Left hindlimb (tissue), 1 donor: ENCODE results near the gene TEX9.
A peak's percentile ranks its signal among the peaks of the same experiment; 100 is the strongest.

Source experiments
- DNase-seq: peaks from one replicate; pipeline ENCODE4 v3.0.0-alpha.2; 2018

Gene TEX9

GRCh38 chr15:56459096-56459495 lies 93.9 kb downstream of the TEX9 start:
- no peak for DNase-seq

DNA sequence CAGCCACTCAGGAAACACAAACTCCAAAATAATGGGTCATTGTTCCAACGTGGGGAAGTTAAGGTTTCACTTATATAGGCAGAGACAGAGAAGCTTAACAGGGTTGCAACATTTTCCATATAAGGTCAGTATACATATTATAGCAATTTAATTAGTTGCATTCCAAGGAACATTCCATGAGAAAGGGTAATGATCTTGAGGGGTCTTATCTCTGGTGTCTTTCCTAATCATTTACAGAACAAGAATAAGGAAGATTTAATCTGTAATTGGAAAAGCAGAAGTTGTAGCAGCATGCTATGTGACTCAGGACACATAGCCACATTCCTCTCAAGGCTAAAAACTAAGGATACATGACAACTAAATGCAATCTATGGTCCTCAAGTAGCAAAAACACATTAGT lies 94.8 kb downstream of the TEX9 start:
- no peak for DNase-seq

DNA sequence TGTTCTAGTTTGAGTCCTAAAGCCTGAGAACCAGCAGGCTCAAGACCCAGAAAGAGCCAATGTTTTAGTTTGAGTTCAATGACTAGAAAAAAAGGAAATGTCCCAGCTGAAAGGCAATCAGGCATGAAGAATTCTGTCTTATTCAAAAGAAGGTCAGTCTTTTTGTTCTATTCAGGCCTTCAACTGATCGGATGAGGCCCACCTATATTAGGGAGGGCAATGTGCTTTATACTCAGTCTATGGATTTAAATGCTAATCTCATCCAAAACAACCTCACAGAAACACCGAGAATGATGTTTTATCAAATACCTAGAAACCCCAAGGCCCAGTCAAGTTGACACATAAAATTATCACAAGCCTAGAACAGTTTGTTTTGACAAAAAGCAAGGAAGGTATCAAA lies 95.7 kb downstream of the TEX9 start:
- no peak for DNase-seq

DNA sequence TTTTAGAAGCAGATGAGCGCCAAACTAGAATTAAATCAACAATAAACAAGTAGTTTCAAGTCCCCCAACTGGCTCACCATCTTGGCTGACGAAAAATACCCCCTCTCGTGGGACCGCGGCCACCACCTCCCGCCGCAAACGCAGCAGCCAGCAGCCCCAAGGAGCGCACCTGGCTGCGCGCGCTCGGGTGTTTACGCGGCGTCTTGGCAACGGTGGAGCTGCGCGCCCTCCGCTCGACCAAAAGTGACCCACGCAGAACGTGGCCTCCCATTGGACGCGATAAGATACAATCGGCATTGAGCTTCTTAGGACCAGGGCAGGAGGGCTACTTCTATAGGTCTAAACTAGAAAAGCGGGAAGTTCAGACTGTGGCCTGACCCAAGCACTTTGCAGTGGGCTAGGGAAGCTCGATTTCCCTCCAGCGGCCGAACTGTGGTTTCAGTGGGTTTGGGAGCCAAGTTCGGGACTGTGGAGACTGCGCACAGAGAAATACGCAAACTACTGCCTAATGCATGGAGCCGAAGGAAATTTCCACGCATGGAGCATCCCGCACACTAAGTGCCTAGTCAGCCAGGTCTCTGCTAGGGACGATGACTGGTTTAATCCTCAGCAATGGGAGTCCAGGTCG lies 99.8 kb downstream of the TEX9 start, which contains the start of gene MNS1:
Gene MNS1 (minus strand): TSS at position 245 of the 628 bp plus-strand sequence. CDS start 165 bp downstream, at position 80.
- peak; percentile 96 for DNase-seq

DNA sequence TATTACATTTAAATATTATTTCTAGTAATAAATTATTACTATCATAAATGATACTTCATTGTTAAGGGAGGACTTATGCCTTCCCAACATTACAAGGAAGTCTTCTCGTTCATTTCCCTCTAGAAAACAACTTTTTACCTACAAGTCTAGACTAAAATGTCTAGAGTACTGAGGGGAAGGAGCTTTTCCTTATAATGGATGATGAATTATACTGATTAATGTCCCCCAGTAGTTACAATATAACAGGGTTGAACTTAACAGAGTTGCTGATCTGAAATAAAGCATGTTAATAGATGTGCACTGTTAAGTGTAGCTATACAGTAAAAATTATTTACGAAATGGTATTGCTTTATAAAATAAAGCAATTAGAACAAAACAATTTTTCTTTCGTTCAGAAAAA lies 102.4 kb downstream of the TEX9 start:
- DNase-seq = no peak

DNA sequence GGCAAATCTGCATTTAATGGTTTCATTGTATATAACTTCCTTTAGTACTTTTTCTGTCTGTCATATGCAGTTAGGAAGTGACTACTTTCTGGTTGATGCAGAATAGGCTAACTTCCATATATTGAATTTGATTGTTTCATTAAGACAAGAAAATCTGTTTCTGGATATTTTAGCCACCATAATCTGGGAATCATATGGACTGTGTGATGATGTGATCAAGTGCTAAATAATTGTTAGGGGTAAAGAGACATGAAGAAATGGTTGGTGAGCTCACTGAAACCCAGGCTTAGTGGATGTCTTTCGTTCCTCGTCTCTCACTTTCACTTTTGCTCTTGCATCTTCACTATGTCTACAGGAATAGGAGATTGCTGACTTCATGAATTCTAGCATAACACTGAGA lies 103.2 kb downstream of the TEX9 start:
- DNase-seq = no peak

DNA sequence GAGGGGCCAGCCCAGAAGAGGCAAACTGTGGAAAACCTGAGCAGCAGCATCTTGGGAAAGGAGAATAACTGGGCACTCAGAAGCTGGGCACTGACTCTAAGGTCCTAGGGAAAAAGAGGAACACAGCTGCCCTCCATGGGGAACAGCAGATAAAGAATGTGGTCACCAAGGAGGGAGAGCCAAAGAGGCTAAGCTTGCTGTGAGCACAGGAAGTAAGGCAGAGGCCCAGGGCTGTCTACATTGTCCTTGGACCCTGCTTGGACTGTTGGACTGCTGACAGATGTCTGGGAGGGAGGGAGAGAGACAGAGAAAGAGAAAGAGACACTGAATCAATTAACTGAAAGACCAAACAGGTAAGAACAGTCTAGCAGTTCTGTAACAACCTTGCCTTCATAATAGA lies 104.3 kb downstream of the TEX9 start:
- DNase-seq = no peak

- no peak for DNase-seq
These were observed 106.3 kb downstream of the TEX9 start for GRCh38 chr15:56471440-56472069.

GRCh38 chr15:56472278-56472677 lies 107.1 kb downstream of the TEX9 start:
- no peak for DNase-seq

GRCh38 chr15:56473017-56473416 lies 107.8 kb downstream of the TEX9 start:
- DNase-seq = no peak

GRCh38 chr15:56475351-56475750 lies 110.1 kb downstream of the TEX9 start:
- DNase-seq = no peak
